OCI-LY1 (cell line): ENCODE data around the gene HDLBP.

Source experiments
- H2AFZ ChIP-seq: fragments of 200-600 bp; sonication (generic), shearing (Covaris generic); 2 replicates; pipeline ENCODE4 v1.6.0; 2014; ENCODE audit warnings: antibody characterized with exemption, mild to moderate bottlenecking, low read length
- H3F3A ChIP-seq: fragments of 200-600 bp; sonication (generic), shearing (Covaris generic); 2 replicates; pipeline ENCODE4 v1.6.0; 2014; ENCODE audit warnings: mild to moderate bottlenecking, antibody characterized with exemption, low read length, moderate library complexity; ENCODE audit not compliant: insufficient read depth
- H3K27ac ChIP-seq: fragments of 200-600 bp; sonication (generic); 2 replicates; pipeline ENCODE4 v1.5.1; 2014; ENCODE audit warnings: low read length, mixed run types, mild to moderate bottlenecking, low read depth; ENCODE audit not compliant: poor library complexity, severe bottlenecking
- H3K27me3 ChIP-seq: fragments of 200-600 bp; sonication (generic); 2 replicates; pipeline ENCODE4 v1.6.0; 2014; ENCODE audit warnings: antibody characterized with exemption, mild to moderate bottlenecking, low read length, moderate library complexity; ENCODE audit not compliant: insufficient read depth
- H3K36me3 ChIP-seq: fragments of 200-600 bp; sonication (generic); 2 replicates; pipeline ENCODE4 v1.6.1; 2014; ENCODE audit warnings: mild to moderate bottlenecking, antibody characterized with exemption, low read length, moderate library complexity, mixed read lengths; ENCODE audit not compliant: insufficient read depth
- H3K4me1 ChIP-seq: fragments of 200-600 bp; sonication (generic); 2 replicates; pipeline ENCODE4 v1.5.1; 2014; ENCODE audit warnings: mild to moderate bottlenecking, low read length, moderate library complexity; ENCODE audit not compliant: insufficient read depth, severe bottlenecking
- H3K4me2 ChIP-seq: fragments of 200-600 bp; sonication (generic), shearing (Covaris generic); 2 replicates; pipeline ENCODE4 v1.6.1; 2014; ENCODE audit warnings: low read length
- H3K4me3 ChIP-seq: fragments of 200-600 bp; sonication (generic); 2 replicates; pipeline ENCODE4 v1.5.1; 2014; ENCODE audit warnings: low read length, low read depth, mild to moderate bottlenecking, mixed read lengths; ENCODE audit not compliant: poor library complexity, severe bottlenecking
- H3K79me2 ChIP-seq: fragments of 200-600 bp; shearing (Covaris generic); 2 replicates; pipeline ENCODE4 v1.6.1; 2016; ENCODE audit warnings: mixed run types, low read length, mixed read lengths; ENCODE audit not compliant: insufficient read depth
- H3K9ac ChIP-seq: fragments of 200-600 bp; sonication (generic), shearing (Covaris generic); 2 replicates; pipeline ENCODE4 v1.6.1; 2014; ENCODE audit warnings: mild to moderate bottlenecking, low read length, mixed read lengths
- H3K9me2 ChIP-seq: fragments of 200-600 bp; sonication (generic), shearing (Covaris generic); 2 replicates; pipeline ENCODE4 v1.6.1; 2014; ENCODE audit warnings: low read depth, mild to moderate bottlenecking, low read length, mixed read lengths
- H3K9me3 ChIP-seq: fragments of 200-600 bp; shearing (Covaris generic); 2 replicates; pipeline ENCODE4 v1.6.1; 2014; ENCODE audit warnings: low read length, mixed read lengths
- H4K20me1 ChIP-seq: fragments of 200-600 bp; sonication (generic), shearing (Covaris generic); 2 replicates; pipeline ENCODE4 v1.6.0; 2016; ENCODE audit warnings: mild to moderate bottlenecking, low read length; ENCODE audit not compliant: insufficient read depth
- EZH2 ChIP-seq: fragments of 200-600 bp; sonication (generic), shearing (Covaris generic); IDR thresholded peaks from 2 replicates; pipeline ENCODE4 v1.8.0; 2017; ENCODE audit warnings: borderline replicate concordance, mixed run types, mild to moderate bottlenecking, antibody characterized with exemption, low read length, moderate library complexity, mixed read lengths
- TF ChIP-seq, protein P1 (sequence below): fragments of 200-600 bp; sonication (generic), shearing (Covaris generic); IDR thresholded peaks from 2 replicates; pipeline ENCODE4 v1.5.1; 2017; ENCODE audit warnings: mild to moderate bottlenecking, antibody characterized with exemption, low read length, moderate library complexity, mixed read lengths

HDLBP gene

DNA sequence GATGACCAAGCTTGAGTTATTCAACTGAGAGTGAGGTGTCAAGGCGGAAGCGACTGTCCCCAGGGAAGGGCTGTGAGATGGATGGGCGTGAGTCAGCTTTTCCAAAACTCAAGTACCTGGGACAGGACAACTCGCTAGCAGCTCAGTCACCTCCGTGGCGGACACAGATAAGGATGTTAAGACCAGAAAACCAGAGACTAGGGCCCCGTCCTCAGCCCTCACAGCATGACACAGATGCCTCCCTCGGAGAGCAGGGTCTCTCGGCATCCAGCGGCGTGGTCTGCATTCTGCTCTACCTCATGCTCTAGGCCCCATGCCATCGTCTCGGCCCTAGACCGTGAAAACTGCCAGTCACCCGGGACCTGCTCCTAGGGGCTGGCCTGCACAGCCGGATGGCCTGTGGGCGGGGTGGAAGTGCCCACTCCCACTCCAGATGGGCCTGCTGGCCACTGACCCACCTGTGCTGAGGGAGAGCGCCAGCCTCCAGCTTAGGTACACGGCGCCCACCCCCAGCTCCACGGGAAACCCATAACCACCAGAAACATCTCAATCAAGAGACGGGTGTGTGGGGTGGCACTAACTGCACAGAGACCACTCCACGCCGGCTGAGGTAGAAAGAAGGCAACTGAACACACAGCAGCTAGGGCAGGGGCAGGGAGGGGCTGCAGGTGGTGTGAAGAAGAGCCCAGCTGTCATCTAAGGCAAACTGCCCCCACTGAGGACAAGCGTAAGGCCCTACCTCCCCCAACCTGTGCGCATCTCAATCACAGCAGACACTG lies 87.2 kb downstream of the HDLBP start:
- no peaks in the 10 kb centered on the region for H3K9me3 ChIP-seq
- no peaks in the 10 kb centered on the region for H3K27me3 ChIP-seq
- H3K27ac ChIP-seq = no peak overlapping the region
- no peak overlapping the region for H3K4me3 ChIP-seq
- TF ChIP-seq EZH2 = no peak
- TF ChIP-seq, protein P1, sequence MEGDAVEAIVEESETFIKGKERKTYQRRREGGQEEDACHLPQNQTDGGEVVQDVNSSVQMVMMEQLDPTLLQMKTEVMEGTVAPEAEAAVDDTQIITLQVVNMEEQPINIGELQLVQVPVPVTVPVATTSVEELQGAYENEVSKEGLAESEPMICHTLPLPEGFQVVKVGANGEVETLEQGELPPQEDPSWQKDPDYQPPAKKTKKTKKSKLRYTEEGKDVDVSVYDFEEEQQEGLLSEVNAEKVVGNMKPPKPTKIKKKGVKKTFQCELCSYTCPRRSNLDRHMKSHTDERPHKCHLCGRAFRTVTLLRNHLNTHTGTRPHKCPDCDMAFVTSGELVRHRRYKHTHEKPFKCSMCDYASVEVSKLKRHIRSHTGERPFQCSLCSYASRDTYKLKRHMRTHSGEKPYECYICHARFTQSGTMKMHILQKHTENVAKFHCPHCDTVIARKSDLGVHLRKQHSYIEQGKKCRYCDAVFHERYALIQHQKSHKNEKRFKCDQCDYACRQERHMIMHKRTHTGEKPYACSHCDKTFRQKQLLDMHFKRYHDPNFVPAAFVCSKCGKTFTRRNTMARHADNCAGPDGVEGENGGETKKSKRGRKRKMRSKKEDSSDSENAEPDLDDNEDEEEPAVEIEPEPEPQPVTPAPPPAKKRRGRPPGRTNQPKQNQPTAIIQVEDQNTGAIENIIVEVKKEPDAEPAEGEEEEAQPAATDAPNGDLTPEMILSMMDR = no peak
- H3K9ac ChIP-seq = no peak overlapping the region
- no peaks in the 10 kb centered on the region for H3K9me2 ChIP-seq
- H2AFZ ChIP-seq = no peak overlapping the region
- peaks cover 67% of the 10 kb centered on the region for H3K36me3 ChIP-seq
- no peaks in the 10 kb centered on the region for H3F3A ChIP-seq
- no peak overlapping the region for H3K4me2 ChIP-seq
- H3K4me1 ChIP-seq = peaks cover 2% of the 10 kb centered on the region
- H4K20me1 ChIP-seq = no peaks in the 10 kb centered on the region
- H3K79me2 ChIP-seq = no peaks in the 10 kb centered on the region

DNA sequence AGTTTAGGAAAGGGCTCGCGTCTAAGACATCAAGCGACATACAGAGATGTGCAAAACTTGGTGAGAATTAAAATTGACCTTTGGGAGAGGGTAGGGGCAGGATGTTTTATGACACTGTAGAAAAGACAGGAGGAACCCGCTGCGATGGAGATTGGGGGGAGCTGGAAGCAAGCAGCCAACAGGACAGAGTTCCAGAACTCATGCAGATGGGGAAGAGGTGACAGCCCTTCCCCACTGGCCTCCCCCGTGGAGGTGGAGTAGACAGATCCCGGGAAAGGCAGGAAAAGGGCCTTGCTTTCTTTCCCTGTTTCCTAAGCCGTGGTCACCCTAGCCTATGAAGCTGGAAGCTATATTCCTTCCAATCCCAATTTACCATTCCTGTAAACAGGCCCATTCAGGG lies 87.9 kb downstream of the HDLBP start:
- no peaks in the 10 kb centered on the region for H3K9me2 ChIP-seq
- H3K4me2 ChIP-seq = no peak overlapping the region
- no peaks in the 10 kb centered on the region for H3K27me3 ChIP-seq
- no peak overlapping the region for H3K4me3 ChIP-seq
- H2AFZ ChIP-seq = no peak overlapping the region
- H3K27ac ChIP-seq = no peak overlapping the region
- H4K20me1 ChIP-seq = no peaks in the 10 kb centered on the region
- H3K9ac ChIP-seq = no peak overlapping the region
- peaks cover 60% of the 10 kb centered on the region for H3K36me3 ChIP-seq
- H3F3A ChIP-seq = no peaks in the 10 kb centered on the region
- no peaks in the 10 kb centered on the region for H3K79me2 ChIP-seq
- H3K9me3 ChIP-seq = no peaks in the 10 kb centered on the region
- TF ChIP-seq, protein P1 = no peak
- TF ChIP-seq EZH2 = no peak
- peaks cover 3% of the 10 kb centered on the region for H3K4me1 ChIP-seq

DNA sequence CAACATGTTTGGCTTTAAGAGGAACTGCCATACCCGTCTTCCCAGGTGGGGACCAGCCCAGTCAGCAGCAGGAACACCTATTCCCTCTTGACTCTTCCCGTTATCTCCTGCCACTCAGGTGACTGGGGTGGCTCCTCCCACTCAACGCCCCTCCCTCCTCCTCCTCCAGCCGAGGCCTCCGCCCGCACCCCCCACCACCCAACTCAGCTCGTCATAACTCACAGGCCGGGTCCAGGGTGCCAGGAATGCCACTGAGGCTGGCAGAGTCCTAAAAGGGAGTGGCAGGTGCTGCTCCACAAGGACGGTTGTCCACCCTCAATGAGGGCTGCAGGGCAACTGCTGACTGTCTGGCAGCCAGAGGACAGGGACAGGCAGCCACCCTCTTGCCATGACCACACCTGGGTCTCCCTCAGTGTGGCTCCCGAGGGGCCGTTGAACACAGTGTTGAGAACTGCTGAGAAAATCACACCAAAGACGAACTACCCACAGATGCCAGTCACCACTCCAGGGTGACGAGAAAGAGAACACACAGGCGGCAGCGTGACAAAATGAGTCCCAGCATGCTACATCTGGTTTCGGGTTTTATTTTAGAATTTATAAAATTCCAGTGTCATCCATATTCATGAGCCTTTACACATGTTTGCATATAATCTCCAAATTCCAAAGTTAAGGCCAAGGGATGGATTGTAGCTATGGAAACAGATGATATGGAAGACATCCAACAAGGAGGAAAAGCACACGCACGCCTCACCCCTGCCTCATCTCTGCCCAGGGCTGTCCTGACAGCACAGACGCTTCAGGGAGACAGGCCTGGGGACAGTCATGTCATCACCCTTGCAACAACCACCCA lies 88.5 kb downstream of the HDLBP start:
- TF ChIP-seq, protein P1 = no peak
- no peak for TF ChIP-seq EZH2
- H3F3A ChIP-seq = no peaks in the 10 kb centered on the region
- no peaks in the 10 kb centered on the region for H3K79me2 ChIP-seq
- H4K20me1 ChIP-seq = no peaks in the 10 kb centered on the region
- H3K4me3 ChIP-seq = no peak overlapping the region
- H3K4me2 ChIP-seq = no peak overlapping the region
- no peak overlapping the region for H2AFZ ChIP-seq
- H3K9me2 ChIP-seq = no peaks in the 10 kb centered on the region
- H3K36me3 ChIP-seq = peaks cover 56% of the 10 kb centered on the region
- no peak overlapping the region for H3K9ac ChIP-seq
- H3K27me3 ChIP-seq = no peaks in the 10 kb centered on the region
- H3K27ac ChIP-seq = no peak overlapping the region
- peaks cover 3% of the 10 kb centered on the region for H3K4me1 ChIP-seq
- H3K9me3 ChIP-seq = no peaks in the 10 kb centered on the region
